Activated CD4-positive, alpha-beta memory T cell treated with anti-CD3 and anti-CD28 coated beads for 36 hours (primary cell): Measurements from ENCODE around the gene TNC. TPM values are rescaled to one million over a fixed set of nuclear protein-coding genes. Genes with fewer than 3 reads are reported as not detected.
A peak's percentile ranks its signal among the peaks of the same experiment; 100 is the strongest.

Experiments
- CTCF ChIA-PET: fragments of 350-600 bp; sonication (Branson Sonifier 250); formaldehyde crosslinking; loops from one replicate; lab custom pipeline; 2021; ENCODE audit warnings: antibody characterized with exemption, inconsistent platforms; lab: Charles Lee
- POLR2A ChIA-PET: fragments of 350-600 bp; sonication (Branson Sonifier 250); formaldehyde crosslinking; loops from one replicate; lab custom pipeline; 2021; ENCODE audit warnings: antibody characterized with exemption; lab: Charles Lee
- DNase-seq: peaks from one replicate; pipeline ENCODE4 v3.0.0-alpha.2; 2020
- H3K27ac Mint-ChIP-seq: one replicate; pipeline ENCODE4 v1.8.0; 2021; ENCODE audit warnings: mixed read lengths
- H3K27me3 Mint-ChIP-seq: one replicate; pipeline ENCODE4 v1.8.0; 2021; ENCODE audit warnings: mixed read lengths
- H3K36me3 Mint-ChIP-seq: one replicate; pipeline ENCODE4 v1.8.0; 2021; ENCODE audit warnings: mixed read lengths
- H3K4me1 Mint-ChIP-seq: one replicate; pipeline ENCODE4 v1.8.0; 2021; ENCODE audit warnings: low read depth, mixed read lengths
- H3K4me3 Mint-ChIP-seq: one replicate; pipeline ENCODE4 v1.8.0; 2021; ENCODE audit warnings: mild to moderate bottlenecking, mixed read lengths
- H3K9me3 Mint-ChIP-seq: one replicate; pipeline ENCODE4 v1.8.0; 2021; ENCODE audit warnings: mixed read lengths
- intact Hi-C: fragments of 100-400 bp; cut with micrococcal nuclease; formaldehyde crosslinking; loops from one replicate; pipeline ENCODE4 v1.15.1; 2023
- total RNA-seq, 2 experiments: library from RNA; stranded (reverse); gene quantifications; one replicate each; pipeline ENCODE4 v1.2.3, GENCODE V29; 2021

TNC gene
- total RNA-seq, 2 experiments from 2014 or later: 0.52 to 1.2 TPM

DNA sequence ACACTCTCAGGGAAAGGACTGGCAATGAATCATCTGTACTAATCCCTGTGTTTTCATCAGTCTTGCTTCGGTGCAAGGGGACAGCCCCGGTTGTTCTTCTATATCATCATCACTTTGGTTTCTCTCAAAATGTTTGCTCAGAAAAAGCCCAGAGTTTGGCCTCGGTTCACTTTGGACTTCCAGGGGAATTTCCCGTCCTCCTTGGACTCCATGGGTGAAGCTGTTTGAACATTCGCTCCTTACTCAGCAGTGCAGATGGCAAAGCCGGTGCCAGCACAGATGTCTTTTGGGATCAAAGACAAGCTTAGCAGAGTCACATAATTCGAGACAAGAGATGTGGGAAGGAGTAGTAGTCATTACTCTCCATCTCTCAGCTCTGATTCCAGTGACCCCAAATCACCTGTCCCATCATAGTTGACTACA, 117.7 kb downstream of the TNC start:
- Mint-ChIP-seq H3K36me3 (no peaks in the 10 kb centered on the region), H3K27ac (peak overlapping the region; percentile 85), H3K27me3 (no peaks in the 10 kb centered on the region), H3K4me3 (peak overlapping the region; percentile 72), H3K4me1 (peaks cover 73% of the 10 kb centered on the region), H3K9me3 (no peaks in the 10 kb centered on the region)
- intact Hi-C loops: loop anchor here (10.0 kb wide), 2 partner anchors 415 to 515 kb away; partner anchors contain the start of gene ATP6V1G1
- DNase-seq: peak; percentile 71
- POLR2A ChIA-PET: interaction anchor here (0.7 to 4.2 kb wide), 9 partner anchors 8 to 309 kb away, joined by 3 to 43 read pairs (median 5); partner anchors contain the start of gene TNFSF8
- CTCF ChIA-PET: interaction anchor here (0.7 to 3.7 kb wide), 4 partner anchors 9 to 319 kb away, joined by 3 to 19 read pairs (median 4); partner anchors contain the start of gene TEX48

DNA sequence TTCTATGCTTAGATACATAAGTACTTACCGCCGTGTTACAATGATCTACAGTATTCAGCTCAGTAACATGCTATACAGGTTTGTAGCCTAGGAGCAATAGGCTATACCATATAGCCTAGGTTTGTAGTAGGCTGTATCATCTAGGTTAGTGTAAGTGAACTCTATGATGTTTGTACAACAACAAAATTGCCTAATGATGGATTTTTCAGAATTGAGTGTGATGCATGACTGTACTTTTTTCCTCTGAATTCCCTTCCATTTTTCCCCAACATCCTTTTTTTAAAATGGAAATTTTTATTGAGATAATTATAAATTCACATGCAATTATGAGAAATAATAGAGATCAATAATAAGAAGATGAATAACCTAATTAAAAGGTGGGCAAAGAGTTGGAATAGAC, 119.6 kb downstream of the TNC start:
- intact Hi-C loops: no loop called here
- Mint-ChIP-seq H3K4me1 (peaks cover 77% of the 10 kb centered on the region), H3K4me3 (peak overlapping the region; percentile 72), H3K27ac (peak overlapping the region; percentile 78), H3K36me3 (no peaks in the 10 kb centered on the region), H3K27me3 (no peaks in the 10 kb centered on the region), H3K9me3 (no peaks in the 10 kb centered on the region)
- CTCF ChIA-PET: no interaction called here
- POLR2A ChIA-PET: interaction anchor here (1.1 to 1.6 kb wide), 2 partner anchors 68 to 70 kb away, joined by 4 to 10 read pairs; partner anchors contain the start of gene TNFSF8
- no peak for DNase-seq

DNA sequence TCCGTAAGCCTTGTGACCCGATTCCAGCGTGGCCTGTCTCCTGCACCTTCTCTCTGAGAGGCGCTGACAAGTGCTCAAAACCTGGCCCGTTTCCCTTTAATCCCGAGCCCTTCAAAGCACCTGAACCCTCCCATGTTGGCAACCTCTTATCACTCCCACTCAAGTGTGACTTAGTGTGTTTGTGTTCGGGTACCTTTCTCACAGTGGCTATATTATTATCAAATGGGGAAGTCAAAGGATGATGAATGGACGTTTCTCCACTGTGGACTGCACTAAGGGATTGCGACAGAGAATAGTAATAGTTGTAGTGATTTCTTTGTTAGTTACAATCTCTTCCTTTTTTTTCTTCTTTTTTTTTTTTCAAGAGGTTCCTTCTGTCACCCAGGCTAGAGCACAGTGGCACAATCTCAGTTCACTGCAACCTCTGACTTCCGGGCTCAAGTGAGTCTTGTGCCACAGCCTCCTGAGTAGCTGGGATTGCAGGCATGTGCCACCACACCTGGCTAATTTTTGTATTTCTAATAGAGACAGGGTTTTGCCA, 122.2 kb downstream of the TNC start:
- Mint-ChIP-seq H3K4me3 (no peak overlapping the region), H3K9me3 (no peaks in the 10 kb centered on the region), H3K4me1 (peaks cover 79% of the 10 kb centered on the region), H3K27me3 (no peaks in the 10 kb centered on the region), H3K36me3 (no peaks in the 10 kb centered on the region), H3K27ac (peak overlapping the region; percentile 57)
- ChIA-PET CTCF (no interaction called here), POLR2A (interaction anchor here (1.1 kb wide), 1 partner anchor 67 kb away, joined by 5 read pairs; no protein-coding TSS in a partner anchor)
- intact Hi-C loops: no loop called here
- DNase-seq: no peak

DNA sequence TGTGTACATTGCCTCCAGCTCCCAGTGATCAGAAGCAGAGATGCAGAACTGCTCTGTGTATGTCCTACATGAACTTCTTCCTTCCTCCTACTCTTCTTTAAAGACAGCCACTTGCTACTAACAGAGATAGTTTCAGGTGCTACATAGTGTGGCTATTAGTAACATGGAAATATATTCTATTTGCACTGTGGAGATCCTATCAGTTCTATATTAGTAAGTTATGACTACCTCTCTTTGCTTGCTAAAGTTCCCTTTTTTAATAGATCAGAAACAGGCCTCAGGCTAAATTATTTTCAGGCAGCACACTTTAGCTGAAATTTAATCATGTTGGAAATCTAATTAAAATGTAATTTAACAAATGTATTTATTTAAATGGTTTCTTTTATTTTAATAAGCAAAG, 123.2 kb downstream of the TNC start:
- H3K36me3 Mint-ChIP-seq: no peaks in the 10 kb centered on the region
- intact Hi-C loops: loop anchor here (5.0 kb wide), 1 partner anchor 607 kb away; the partner anchor contains the start of gene AKNA
- ChIA-PET POLR2A (interaction anchor here (0.9 to 1.3 kb wide), 2 partner anchors 12 to 66 kb away, joined by 3 to 7 read pairs; no protein-coding TSS in a partner anchor), CTCF (interaction anchor here (1.5 kb wide), 1 partner anchor 12 kb away, joined by 3 read pairs; no protein-coding TSS in a partner anchor)
- no peaks in the 10 kb centered on the region for H3K9me3 Mint-ChIP-seq
- H3K27me3 Mint-ChIP-seq: no peaks in the 10 kb centered on the region
- no peak for DNase-seq
- peaks cover 79% of the 10 kb centered on the region for H3K4me1 Mint-ChIP-seq
- no peak overlapping the region for H3K4me3 Mint-ChIP-seq
- H3K27ac Mint-ChIP-seq: peak overlapping the region; percentile 19

DNA sequence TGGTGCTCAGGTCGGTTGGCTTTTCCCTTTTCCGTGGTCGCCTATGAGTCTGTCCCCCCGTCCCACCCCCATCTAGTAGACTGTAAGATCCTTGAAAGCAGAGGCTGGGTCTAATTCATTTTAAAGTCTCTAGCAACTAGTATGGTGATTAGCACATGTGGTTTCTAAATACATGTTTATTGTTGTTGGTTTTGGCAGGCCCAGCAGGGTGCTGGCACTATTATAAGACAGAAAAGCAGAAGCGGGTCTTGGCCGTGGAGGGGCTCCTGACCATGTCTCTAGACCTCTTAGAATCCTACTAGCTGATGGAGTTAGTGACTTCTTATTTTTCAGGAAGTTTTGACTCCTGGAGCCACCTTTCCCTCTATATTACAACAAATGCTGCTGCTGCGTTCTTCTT, 126.1 kb downstream of the TNC start:
- Mint-ChIP-seq H3K4me1 (peaks cover 87% of the 10 kb centered on the region), H3K27ac (peak overlapping the region; percentile 36)
- intact Hi-C loops: loop anchor here (5.0 kb wide), 1 partner anchor 605 kb away; the partner anchor contains the start of gene AKNA

DNA sequence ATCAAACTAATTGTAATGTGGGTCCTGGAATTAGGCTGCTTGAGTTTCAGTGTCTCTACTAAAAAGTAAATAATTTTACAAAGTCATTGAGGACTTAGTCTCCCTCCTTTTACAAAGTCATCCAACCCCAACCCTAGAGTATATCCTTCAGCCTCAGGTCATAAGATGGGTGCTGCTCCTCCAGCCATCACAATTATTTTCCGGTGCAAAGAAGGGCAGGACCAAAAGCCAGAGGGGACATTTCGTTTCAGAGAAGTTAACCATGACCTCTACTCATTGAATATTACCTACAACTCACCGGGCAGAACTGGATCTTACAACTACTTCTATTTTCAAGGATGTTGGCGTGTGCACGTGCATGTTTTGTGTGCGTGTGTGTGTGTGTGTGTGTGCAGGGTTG, 127.1 kb downstream of the TNC start:
- H3K4me3 Mint-ChIP-seq: no peak overlapping the region
- H3K27ac Mint-ChIP-seq: peak overlapping the region; percentile 94
- H3K4me1 Mint-ChIP-seq: peaks cover 79% of the 10 kb centered on the region
- no peaks in the 10 kb centered on the region for H3K27me3 Mint-ChIP-seq
- POLR2A ChIA-PET: interaction anchor here (0.6 to 2.7 kb wide), 4 partner anchors 31 to 96 kb away, joined by 3 to 11 read pairs (median 10); no protein-coding TSS in a partner anchor
- H3K36me3 Mint-ChIP-seq: no peaks in the 10 kb centered on the region
- CTCF ChIA-PET: interaction anchor here (0.7 to 2.4 kb wide), 2 partner anchors 21 to 308 kb away, joined by 3 to 14 read pairs; partner anchors contain the start of gene TEX48
- DNase-seq: no peak
- intact Hi-C loops: loop anchor here (5.0 kb wide), 1 partner anchor 604 kb away; the partner anchor contains the start of gene AKNA
- no peaks in the 10 kb centered on the region for H3K9me3 Mint-ChIP-seq

More for the DNA sequence above, 126.1 kb downstream of the TNC start:
- ChIA-PET POLR2A (interaction anchor here (0.6 kb wide), 1 partner anchor 72 kb away, joined by 3 read pairs; no protein-coding TSS in a partner anchor), CTCF (interaction anchor here (0.7 to 2.4 kb wide), 2 partner anchors 20 to 309 kb away, joined by 3 to 14 read pairs; partner anchors contain the start of gene TEX48)
- Mint-ChIP-seq H3K36me3 (no peaks in the 10 kb centered on the region), H3K9me3 (no peaks in the 10 kb centered on the region), H3K27me3 (no peaks in the 10 kb centered on the region), H3K4me3 (no peak overlapping the region)
- no peak for DNase-seq

DNA sequence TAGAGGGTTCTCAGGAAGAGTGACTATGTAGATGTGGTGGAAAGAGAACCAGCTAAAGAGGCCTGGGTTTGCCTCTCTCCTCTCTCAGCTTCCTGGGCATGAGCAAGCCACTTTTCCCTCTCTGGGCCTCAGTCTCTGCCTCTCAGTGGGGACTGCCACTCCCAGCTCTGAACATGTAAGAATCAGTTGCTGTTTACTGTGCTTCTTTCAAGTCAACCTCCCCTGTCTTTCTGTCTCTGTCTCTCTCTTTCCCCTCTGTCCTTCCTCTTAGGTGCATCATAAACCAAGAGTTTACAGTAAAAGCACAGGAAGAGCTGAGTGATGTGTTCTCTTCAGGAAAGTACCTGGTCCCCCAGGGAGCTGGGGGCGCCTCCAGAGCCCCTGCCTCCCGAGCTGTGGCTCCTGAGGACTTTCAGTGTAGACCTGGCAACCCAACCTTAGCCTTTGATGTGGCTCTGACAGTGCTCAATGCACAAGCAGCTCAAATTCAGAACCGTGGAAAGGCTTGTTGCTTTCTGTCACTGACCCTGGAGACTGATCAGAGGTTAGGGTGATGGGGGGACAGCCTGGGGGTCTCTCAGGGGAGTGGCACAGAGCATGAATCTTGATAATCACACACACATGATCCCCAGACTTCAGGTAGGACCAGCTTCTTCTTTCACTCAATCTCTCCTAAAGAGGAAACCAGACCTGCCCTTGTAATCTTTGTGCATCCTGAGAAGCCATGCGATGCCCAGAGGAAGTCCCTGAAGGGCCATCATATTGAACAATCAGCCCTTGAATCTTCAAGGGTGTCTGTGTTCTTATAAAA, 128.2 kb downstream of the TNC start:
- Mint-ChIP-seq H3K27me3 (no peaks in the 10 kb centered on the region), H3K36me3 (no peaks in the 10 kb centered on the region), H3K9me3 (no peaks in the 10 kb centered on the region), H3K4me1 (peaks cover 72% of the 10 kb centered on the region), H3K4me3 (peak overlapping the region; percentile 5), H3K27ac (peak overlapping the region; percentile 94)
- ChIA-PET POLR2A (interaction anchor here (0.6 to 2.9 kb wide), 23 partner anchors 11 to 604 kb away, joined by 3 to 71 read pairs (median 5); partner anchors contain the start of gene TNFSF8), CTCF (interaction anchor here (0.6 to 2.4 kb wide), 20 partner anchors 13 to 584 kb away, joined by 3 to 22 read pairs (median 4); partner anchors contain the start of gene TEX48)
- peak; percentile 86 for DNase-seq
- intact Hi-C loops: loop anchor here (1.0 to 5.0 kb wide), 12 partner anchors 9 to 603 kb away; partner anchors contain the start of genes AKNA and TNFSF8

DNA sequence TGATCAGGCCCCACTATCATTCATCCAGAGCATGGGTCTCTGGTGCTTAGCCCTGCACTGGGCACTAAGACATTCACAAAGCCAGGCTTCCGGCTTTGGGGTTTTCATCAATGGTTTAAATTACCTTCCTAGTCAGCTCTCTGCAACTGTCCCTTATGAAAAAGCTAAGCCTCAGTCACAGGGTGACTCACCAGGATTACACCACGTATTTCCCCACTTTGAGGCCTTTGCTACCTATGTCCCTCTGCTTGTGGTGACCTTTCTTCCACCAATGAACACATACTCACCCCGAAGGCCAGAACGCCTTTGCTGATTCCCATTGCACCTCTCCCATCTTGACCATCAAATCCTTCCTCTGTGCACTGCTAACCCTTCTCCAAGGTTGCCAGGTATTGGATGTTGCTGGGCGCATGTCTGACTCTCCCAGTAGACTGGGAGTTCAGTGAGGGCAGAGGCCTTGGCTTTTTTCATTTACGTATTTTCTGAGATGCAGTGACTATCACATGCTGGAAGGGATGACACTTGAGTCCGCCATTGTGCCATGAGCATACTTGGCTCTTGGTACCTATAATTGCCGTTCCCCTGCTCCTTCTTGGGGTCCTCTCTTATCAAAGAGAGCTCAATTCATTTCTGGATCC, 128.9 kb downstream of the TNC start:
- peak; percentile 75 for DNase-seq
- intact Hi-C loops: loop anchor here (1.0 kb wide), 11 partner anchors 10 to 298 kb away; partner anchors contain the start of gene TNFSF8
- Mint-ChIP-seq H3K27ac (peak overlapping the region; percentile 94), H3K9me3 (no peaks in the 10 kb centered on the region), H3K4me1 (peaks cover 65% of the 10 kb centered on the region), H3K27me3 (no peaks in the 10 kb centered on the region), H3K36me3 (no peaks in the 10 kb centered on the region), H3K4me3 (peak overlapping the region; percentile 5)
- CTCF ChIA-PET: interaction anchor here (0.7 to 2.4 kb wide), 18 partner anchors 14 to 583 kb away, joined by 3 to 22 read pairs (median 4); partner anchors contain the start of gene TEX48
- POLR2A ChIA-PET: interaction anchor here (0.6 to 2.9 kb wide), 24 partner anchors 12 to 604 kb away, joined by 3 to 71 read pairs (median 4); partner anchors contain the start of gene TNFSF8

DNA sequence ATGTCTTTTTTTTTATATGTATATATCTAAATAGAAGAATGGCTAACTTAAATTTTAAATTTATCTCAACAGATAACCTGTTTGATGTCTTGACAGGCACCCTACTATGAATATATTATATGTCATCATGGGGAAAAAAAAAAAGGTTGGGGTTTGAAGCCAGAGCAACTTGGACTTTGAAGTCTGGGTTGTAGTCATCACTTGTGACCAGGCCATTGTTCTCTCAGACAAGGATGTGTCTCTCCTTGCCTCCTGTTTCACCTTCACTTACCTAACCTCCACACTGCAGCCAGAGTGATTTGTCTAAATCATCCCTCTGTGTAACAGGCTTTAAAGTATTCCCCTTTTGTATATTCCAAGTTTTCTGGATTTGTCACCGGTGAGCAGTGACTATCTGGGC, 130.8 kb downstream of the TNC start:
- intact Hi-C loops: no loop called here
- ChIA-PET POLR2A (no interaction called here), CTCF (interaction anchor here (1.0 kb wide), 1 partner anchor 80 kb away, joined by 3 read pairs; no protein-coding TSS in a partner anchor)
- H3K36me3 Mint-ChIP-seq: no peaks in the 10 kb centered on the region
- H3K27ac Mint-ChIP-seq: no peak overlapping the region
- no peaks in the 10 kb centered on the region for H3K9me3 Mint-ChIP-seq
- no peak overlapping the region for H3K4me3 Mint-ChIP-seq
- peaks cover 47% of the 10 kb centered on the region for H3K4me1 Mint-ChIP-seq
- DNase-seq: no peak
- H3K27me3 Mint-ChIP-seq: no peaks in the 10 kb centered on the region

DNA sequence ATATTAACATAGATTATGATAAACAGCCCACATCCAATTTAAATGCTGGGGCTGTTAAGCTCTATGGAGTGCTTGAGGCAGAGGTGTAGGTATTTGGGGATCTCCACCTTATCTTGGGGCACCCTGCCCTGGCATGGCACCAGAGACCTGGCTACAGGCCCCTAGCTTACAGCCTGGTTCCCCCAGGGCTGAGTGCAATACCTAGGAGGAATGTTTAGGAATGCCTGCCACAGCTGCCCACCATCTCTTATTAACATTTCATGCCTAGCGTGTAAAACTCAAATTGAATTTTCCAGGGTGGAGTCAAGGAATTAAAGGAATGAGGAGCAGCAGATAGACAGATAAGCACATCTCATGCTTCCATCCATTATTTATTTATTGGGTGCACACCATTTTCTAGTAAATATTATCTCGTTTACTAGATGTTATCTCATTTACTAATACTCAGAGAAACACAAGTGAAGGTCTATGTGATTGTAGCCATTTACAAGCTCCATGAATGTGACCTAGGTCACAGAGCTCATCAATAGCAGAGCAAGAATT, 131.9 kb downstream of the TNC start:
- CTCF ChIA-PET: interaction anchor here (0.6 kb wide), 1 partner anchor 19 kb away, joined by 4 read pairs; no protein-coding TSS in a partner anchor
- DNase-seq: no peak
- peaks cover 36% of the 10 kb centered on the region for H3K4me1 Mint-ChIP-seq
- no peaks in the 10 kb centered on the region for H3K36me3 Mint-ChIP-seq
- H3K4me3 Mint-ChIP-seq: no peak overlapping the region
- H3K27ac Mint-ChIP-seq: no peak overlapping the region
- H3K27me3 Mint-ChIP-seq: no peaks in the 10 kb centered on the region
- POLR2A ChIA-PET: interaction anchor here (1.5 kb wide), 1 partner anchor 19 kb away, joined by 4 read pairs; no protein-coding TSS in a partner anchor
- no peaks in the 10 kb centered on the region for H3K9me3 Mint-ChIP-seq
- intact Hi-C loops: no loop called here
